ENCODE results near the gene TFAP2A. TPM values are rescaled to one million over a fixed set of nuclear protein-coding genes. Genes with fewer than 3 reads are reported as not detected.
A peak's percentile ranks its signal among the peaks of the same experiment; 100 is the strongest.

TFAP2A gene
- total RNA-seq, 1 donor from 2014 or later, result 0.21 TPM

DNA sequence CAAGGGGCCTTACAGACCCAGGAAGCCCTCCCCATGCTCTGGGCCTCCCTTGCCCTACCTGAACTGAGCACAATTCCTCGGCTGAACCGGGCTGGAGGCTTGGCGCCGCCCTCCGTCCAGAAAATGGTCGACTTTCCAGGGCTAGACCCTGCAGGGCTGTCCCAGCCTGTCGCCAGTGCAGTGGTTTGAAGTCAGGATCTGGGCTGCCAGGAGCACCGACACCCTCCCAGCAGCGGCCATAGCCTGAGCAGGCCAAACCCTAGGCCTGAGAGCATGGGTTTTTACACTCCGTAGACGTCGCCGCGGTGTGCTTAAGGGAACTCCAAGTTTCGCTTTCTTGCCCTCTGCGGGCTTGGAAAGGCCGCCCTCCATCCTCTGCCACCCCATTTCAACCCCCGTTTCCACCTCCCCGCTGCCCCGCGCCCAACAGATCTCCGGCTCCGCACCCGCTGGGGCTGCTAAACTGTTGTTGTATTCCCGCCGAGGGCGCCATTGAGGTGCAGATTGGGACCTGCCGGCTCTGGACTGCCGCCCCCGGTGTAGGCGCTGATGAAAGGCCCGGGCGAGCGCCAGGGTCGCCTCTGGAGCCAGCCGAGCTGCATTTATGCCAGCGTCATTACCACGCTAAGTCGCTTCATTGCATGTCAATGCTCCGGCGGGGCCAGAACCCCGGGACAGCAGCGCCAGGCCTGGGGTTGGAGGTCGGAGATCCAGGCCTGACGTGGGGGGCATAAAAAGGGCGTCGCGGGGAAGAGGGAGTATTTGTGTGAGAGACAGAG lies 2.2 kb upstream of the TFAP2A start:
- Histone ChIP-seq H3K36me3 (no peaks in the 10 kb centered on the region), H3K4me3 (peak overlapping the region; percentile 3 to 36), H3K27ac (no peak overlapping the region), H3K9me3 (no peaks in the 10 kb centered on the region), H3K4me1 (peaks cover 7 to 25% of the 10 kb centered on the region in 2 donors), H3K27me3 (peaks cover 49% of the 10 kb centered on the region)
- TF ChIP-seq, protein P1, sequence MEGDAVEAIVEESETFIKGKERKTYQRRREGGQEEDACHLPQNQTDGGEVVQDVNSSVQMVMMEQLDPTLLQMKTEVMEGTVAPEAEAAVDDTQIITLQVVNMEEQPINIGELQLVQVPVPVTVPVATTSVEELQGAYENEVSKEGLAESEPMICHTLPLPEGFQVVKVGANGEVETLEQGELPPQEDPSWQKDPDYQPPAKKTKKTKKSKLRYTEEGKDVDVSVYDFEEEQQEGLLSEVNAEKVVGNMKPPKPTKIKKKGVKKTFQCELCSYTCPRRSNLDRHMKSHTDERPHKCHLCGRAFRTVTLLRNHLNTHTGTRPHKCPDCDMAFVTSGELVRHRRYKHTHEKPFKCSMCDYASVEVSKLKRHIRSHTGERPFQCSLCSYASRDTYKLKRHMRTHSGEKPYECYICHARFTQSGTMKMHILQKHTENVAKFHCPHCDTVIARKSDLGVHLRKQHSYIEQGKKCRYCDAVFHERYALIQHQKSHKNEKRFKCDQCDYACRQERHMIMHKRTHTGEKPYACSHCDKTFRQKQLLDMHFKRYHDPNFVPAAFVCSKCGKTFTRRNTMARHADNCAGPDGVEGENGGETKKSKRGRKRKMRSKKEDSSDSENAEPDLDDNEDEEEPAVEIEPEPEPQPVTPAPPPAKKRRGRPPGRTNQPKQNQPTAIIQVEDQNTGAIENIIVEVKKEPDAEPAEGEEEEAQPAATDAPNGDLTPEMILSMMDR (IDR thresholded peaks at IDR 0.05), result no peak
- intact Hi-C loops (cut with DNase I), result no loop called here
- no peak for DNase-seq (ENCODE audit: low spot score in 2 of 2)

- Histone ChIP-seq H3K27ac (no peak overlapping the region), H3K27me3 (peaks cover 47% of the 10 kb centered on the region), H3K36me3 (no peaks in the 10 kb centered on the region), H3K4me1 (peaks cover 7 to 26% of the 10 kb centered on the region in 2 donors), H3K9me3 (no peaks in the 10 kb centered on the region), H3K4me3 (no peak overlapping the region)
- no peak for DNase-seq (ENCODE audit: low spot score in 2 of 2)
- TF ChIP-seq, protein P1 (IDR thresholded peaks at IDR 0.05), result no peak
- intact Hi-C loops (cut with DNase I), result no loop called here
These were observed 1.6 kb upstream of the TFAP2A start for GRCh38 chr6:10416516-10416862.

DNA sequence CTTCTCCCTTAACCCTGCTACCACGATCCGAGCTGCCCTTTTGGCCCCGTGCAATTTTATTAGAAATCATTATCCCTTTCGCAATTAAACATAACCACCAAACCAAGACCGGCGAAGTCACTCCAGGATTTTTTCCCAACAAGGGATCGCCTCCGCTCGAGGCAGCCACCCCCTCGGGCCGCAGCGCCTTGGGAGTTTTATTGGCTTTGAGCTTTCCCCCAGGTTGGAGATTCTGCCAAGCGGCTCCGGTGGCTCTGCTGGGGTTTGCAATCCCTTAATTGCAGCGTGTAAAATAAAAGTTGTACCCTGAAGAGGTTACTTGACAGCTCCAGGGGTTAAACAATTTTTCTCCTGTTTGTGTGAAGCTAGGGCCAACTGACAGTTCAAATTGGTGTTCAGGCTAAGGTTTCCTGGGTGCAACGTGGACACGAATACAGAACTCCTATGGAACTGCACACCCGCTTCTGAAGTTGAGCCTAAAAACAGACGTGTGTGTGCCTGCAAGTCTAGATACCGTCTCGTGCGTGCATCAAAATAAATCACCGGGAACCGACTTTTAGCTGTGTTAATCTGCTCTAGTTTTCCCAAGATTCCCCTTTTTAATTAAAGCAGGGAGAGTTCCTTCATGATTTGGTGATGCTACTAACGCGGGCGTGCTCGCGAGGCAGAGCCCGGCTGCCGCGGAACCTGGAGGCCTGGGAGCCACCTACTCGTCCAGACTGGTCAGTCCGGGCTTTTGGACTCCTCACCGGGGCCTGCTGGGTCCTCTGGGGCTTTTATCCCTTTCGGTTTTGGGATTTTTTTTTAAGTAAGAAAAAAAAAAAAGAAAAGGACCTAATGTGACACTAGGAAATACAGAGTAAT lies 975 bp upstream of the TFAP2A start:
- Histone ChIP-seq H3K27me3 (peaks cover 45% of the 10 kb centered on the region), H3K36me3 (no peaks in the 10 kb centered on the region), H3K4me1 (peaks cover 9 to 33% of the 10 kb centered on the region in 2 donors), H3K9me3 (no peaks in the 10 kb centered on the region), H3K27ac (no peak overlapping the region), H3K4me3 (no peak overlapping the region)
- DNase-seq (ENCODE audit: low spot score in 2 of 2), result no peak
- TF ChIP-seq, protein P1 (IDR thresholded peaks at IDR 0.05), result no peak
- intact Hi-C loops (cut with DNase I), result no loop called here

GRCh38 chr6:10413850-10414738 lies 780 bp downstream of the TFAP2A start:
- H3K9me3 ChIP-seq, result no peaks in the 10 kb centered on the region
- H3K27ac ChIP-seq, result no peak overlapping the region
- H3K4me3 ChIP-seq, result peak overlapping the region; percentile 12 to 89
- intact Hi-C loops (cut with DNase I), result no loop called here
- DNase-seq (ENCODE audit: low spot score in 2 of 2), result no peak
- peaks cover 43% of the 10 kb centered on the region for H3K27me3 ChIP-seq
- TF ChIP-seq, protein P1 (IDR thresholded peaks at IDR 0.05), result no peak
- H3K36me3 ChIP-seq, result no peaks in the 10 kb centered on the region
- peaks cover 9 to 33% of the 10 kb centered on the region in 2 donors for H3K4me1 ChIP-seq

DNA sequence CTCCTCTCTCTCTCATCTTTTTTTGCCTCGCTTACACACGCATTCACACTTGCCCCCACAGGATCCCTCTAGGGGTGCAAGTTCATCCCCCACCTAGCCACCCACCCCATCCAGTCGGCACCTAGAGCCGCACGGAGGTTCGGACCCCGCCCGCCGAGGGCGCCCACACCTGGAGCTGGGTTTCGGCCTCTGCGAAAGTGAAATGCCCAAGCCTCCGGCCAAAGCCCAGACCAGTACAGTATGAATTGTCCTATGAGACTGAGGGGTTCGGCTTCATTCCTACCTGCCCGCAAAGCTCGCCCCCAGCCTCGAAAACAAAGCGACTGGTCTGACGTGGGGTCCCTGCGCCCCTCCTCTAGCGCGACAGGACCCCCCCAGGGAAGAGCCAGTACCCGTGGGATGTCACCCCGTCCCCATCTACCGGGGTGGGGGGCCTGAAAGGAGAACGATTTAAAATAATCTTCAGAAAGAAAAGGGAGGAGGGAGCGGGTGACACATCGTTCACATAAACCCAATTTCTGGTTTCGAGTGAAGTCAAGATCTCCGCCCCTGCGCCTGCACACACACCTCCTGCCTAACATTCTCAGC lies 1.5 kb downstream of the TFAP2A start:
- DNase-seq (ENCODE audit: low spot score in 2 of 2), result no peak
- Histone ChIP-seq H3K27ac (no peak overlapping the region), H3K9me3 (no peaks in the 10 kb centered on the region), H3K4me1 (peaks cover 9 to 33% of the 10 kb centered on the region in 2 donors), H3K36me3 (no peaks in the 10 kb centered on the region), H3K27me3 (peaks cover 36% of the 10 kb centered on the region), H3K4me3 (peak overlapping the region; percentile 76 to 89)
- TF ChIP-seq, protein P1 (IDR thresholded peaks at IDR 0.05), result no peak
- intact Hi-C loops (cut with DNase I), result no loop called here
